OCI-LY3 (cell line): ENCODE results near the gene SPATA22.
"Not testable (repeated sequence)": the region's sequence is repeated elsewhere in the genome, so short reads cannot be mapped to it uniquely, and the experiment has no call there.

ENCODE experiments used
- EZH2phosphoT487 ChIP-seq: fragments of 200-600 bp; shearing (Covaris generic); IDR thresholded peaks from 2 replicates; pipeline ENCODE4 v1.6.1; 2018; ENCODE audit warnings: antibody characterized with exemption, mixed run types, low read depth
- TF ChIP-seq, protein P1 (sequence below): fragments of 200-600, 300-600 bp; sonication (generic); IDR thresholded peaks from 2 replicates; pipeline ENCODE4 v1.5.1; 2014; ENCODE audit warnings: antibody characterized with exemption, low read length, low read depth

DNA sequence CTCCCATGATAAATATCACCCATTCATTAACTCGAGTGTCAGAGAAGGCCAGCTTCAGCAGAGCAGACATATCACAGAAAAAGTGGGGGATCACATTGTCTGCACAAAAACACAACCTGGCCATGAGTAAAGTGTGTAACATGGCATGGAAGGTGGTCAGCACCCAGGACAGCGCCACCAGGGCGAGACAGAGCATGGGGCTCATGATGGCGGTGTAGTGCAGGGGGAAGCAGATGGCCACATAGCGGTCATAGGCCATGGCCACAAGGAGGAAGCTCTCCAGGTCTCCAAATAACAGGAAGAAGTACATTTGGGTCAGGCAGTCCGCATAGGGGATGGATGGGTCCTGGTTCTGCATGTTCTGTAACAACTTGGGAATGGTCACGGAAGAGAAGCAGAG is 73.8 kb downstream of the SPATA22 start:
- TF ChIP-seq, protein P1, sequence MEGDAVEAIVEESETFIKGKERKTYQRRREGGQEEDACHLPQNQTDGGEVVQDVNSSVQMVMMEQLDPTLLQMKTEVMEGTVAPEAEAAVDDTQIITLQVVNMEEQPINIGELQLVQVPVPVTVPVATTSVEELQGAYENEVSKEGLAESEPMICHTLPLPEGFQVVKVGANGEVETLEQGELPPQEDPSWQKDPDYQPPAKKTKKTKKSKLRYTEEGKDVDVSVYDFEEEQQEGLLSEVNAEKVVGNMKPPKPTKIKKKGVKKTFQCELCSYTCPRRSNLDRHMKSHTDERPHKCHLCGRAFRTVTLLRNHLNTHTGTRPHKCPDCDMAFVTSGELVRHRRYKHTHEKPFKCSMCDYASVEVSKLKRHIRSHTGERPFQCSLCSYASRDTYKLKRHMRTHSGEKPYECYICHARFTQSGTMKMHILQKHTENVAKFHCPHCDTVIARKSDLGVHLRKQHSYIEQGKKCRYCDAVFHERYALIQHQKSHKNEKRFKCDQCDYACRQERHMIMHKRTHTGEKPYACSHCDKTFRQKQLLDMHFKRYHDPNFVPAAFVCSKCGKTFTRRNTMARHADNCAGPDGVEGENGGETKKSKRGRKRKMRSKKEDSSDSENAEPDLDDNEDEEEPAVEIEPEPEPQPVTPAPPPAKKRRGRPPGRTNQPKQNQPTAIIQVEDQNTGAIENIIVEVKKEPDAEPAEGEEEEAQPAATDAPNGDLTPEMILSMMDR, result not testable (repeated sequence)
- TF ChIP-seq EZH2phosphoT487, result not testable (repeated sequence)
